ENCODE results near the gene RIMS3. TPM values are rescaled to one million over a fixed set of nuclear protein-coding genes. Genes with fewer than 3 reads are reported as not detected.

The RIMS3 gene
- total and polyA plus RNA-seq, 8 donors = 1.3 to 5.0 (median 1.8) TPM

DNA sequence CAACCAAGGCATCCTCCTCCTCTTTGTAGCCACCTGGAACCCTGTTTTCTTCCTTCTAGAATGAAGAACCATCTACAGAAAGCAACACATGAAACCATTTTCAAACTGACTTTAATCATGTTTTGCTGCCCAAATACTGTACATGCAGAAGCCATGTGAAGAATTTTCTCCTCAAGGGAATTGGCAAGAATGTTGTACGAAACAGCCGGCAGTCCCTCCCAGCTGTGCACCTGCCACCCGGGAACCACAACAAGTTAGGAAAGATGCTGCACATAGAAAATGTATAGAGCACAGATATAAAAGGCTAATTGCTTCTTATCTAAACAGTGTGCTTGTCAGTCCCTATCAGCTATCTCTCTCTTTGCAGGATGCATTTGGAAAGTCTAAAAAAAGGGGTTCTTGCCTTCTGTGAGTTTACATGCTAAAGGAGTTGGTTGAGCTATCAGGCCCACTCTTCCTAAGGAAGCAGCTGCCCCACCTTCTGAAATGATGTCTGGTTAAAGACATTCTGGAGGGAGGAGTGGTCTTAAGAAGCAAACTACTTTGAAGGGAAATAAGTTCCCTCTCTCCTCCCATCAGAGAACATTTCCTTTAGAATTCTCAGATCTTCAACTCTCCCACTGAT, 44.8 kb downstream of the RIMS3 start:
- Histone ChIP-seq H3K27me3 (no peaks in the 10 kb centered on the region), H3K4me1 (no peaks in the 10 kb centered on the region), H3K36me3 (no peaks in the 10 kb centered on the region), H3K4me3 (no peak overlapping the region), H3K27ac (no peak overlapping the region), H3K9me3 (no peaks in the 10 kb centered on the region)
- no peak for DNase-seq
- no peak for ATAC-seq
- intact Hi-C loops (cut with DNase I) = loop anchor here in 1 of 2 donors (5.0 kb wide), 1 partner anchor 47 kb away; the partner anchor contains the start of gene RIMS3
- TF ChIP-seq CTCF (IDR thresholded peaks at IDR 0.05) = no peak

DNA sequence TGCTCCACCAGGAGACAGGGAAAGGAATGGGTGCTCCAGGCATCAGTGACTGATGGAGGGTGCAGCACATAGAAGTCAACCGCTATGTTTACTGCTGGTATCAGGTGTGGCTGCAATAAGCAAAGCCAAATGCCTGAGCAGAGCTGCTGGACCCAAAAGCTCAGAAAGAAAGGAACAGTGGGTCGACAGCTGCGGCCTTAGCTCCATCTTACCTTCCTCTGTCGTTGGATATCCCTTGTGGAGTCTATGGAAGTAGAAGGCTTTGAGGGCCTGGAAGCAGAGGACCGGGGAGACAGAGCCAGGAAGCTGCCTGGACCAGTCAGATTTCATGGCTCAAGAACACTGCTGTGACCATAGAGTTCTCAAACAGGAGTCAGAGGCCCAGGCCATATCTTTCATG, 45.3 kb downstream of the RIMS3 start:
- Histone ChIP-seq H3K4me1 (no peaks in the 10 kb centered on the region), H3K9me3 (no peaks in the 10 kb centered on the region), H3K27ac (no peak overlapping the region), H3K27me3 (no peaks in the 10 kb centered on the region), H3K4me3 (no peak overlapping the region), H3K36me3 (no peaks in the 10 kb centered on the region)
- intact Hi-C loops (cut with DNase I) = loop anchor here in 1 of 2 donors (5.0 kb wide), 1 partner anchor 47 kb away; the partner anchor contains the start of gene RIMS3
- TF ChIP-seq CTCF (IDR thresholded peaks at IDR 0.05) = no peak
- DNase-seq = no peak
- no peak for ATAC-seq

GRCh38 chr1:40618108-40618507, 47.4 kb downstream of the RIMS3 start:
- no peaks in the 10 kb centered on the region for H3K36me3 ChIP-seq
- H3K9me3 ChIP-seq = no peaks in the 10 kb centered on the region
- DNase-seq (no peak), ATAC-seq (no peak)
- no peaks in the 10 kb centered on the region for H3K4me1 ChIP-seq
- intact Hi-C loops (cut with DNase I) = no loop called here
- H3K27me3 ChIP-seq = no peaks in the 10 kb centered on the region
- no peak overlapping the region for H3K4me3 ChIP-seq
- no peak overlapping the region for H3K27ac ChIP-seq
- TF ChIP-seq CTCF (IDR thresholded peaks at IDR 0.05) = no peak

- intact Hi-C loops (cut with DNase I) = no loop called here
- Histone ChIP-seq H3K4me1 (no peaks in the 10 kb centered on the region), H3K9me3 (no peaks in the 10 kb centered on the region), H3K4me3 (no peak overlapping the region), H3K36me3 (no peaks in the 10 kb centered on the region), H3K27me3 (no peaks in the 10 kb centered on the region), H3K27ac (no peak overlapping the region)
- ATAC-seq = peak; percentile 99
- TF ChIP-seq CTCF (IDR thresholded peaks at IDR 0.05) = peak; percentile 62 to 78
- DNase-seq = peak in 3 of 4 donors; percentile 30 to 58 (median 58)
Observed at GRCh38 chr1:40612345-40612831, 53.1 kb downstream of the RIMS3 start.

- DNase-seq (no peak), ATAC-seq (no peak)
- H3K9me3 ChIP-seq = no peaks in the 10 kb centered on the region
- no peak for TF ChIP-seq CTCF (IDR thresholded peaks at IDR 0.05)
- H3K27me3 ChIP-seq = no peaks in the 10 kb centered on the region
- H3K27ac ChIP-seq = no peak overlapping the region
- intact Hi-C loops (cut with DNase I) = no loop called here
- H3K4me3 ChIP-seq = no peak overlapping the region
- no peaks in the 10 kb centered on the region for H3K36me3 ChIP-seq
- H3K4me1 ChIP-seq = no peaks in the 10 kb centered on the region
Observed at GRCh38 chr1:40610156-40610555, 55.3 kb downstream of the RIMS3 start.
